Measurements from ENCODE around the gene DYSF.
"Not testable (repeated sequence)": the region's sequence is repeated elsewhere in the genome, so short reads cannot be mapped to it uniquely, and the experiment has no call there.

The DYSF gene

GRCh38 chr2:71481111-71481510, 27.8 kb downstream of the DYSF start:
- H3K9me3 ChIP-seq (ENCODE audit: low read depth, low read length) = no peaks in the 10 kb centered on the region
- H3K9ac ChIP-seq (ENCODE audit: insufficient read length) = no peak overlapping the region
- H3K36me3 ChIP-seq (ENCODE audit: insufficient read depth, low read length) = no peaks in the 10 kb centered on the region
- no peak for DNase-seq (ENCODE audit: low read depth, low spot score)
- no peak overlapping the region for H3K27ac ChIP-seq
- H3K4me3 ChIP-seq = no peak overlapping the region
- TF ChIP-seq FOXP2 (optimal IDR thresholded peaks at IDR 0.05; ENCODE audit: control extremely low read depth, extremely low read length, insufficient read depth) (no peak), POLR2AphosphoS5 (IDR thresholded peaks at IDR 0.05; ENCODE audit: borderline replicate concordance, low read depth, low read length) (no peak), EZH2 (IDR thresholded peaks at IDR 0.05) (no peak)

- no peak overlapping the region for H3K4me3 ChIP-seq
Observed at GRCh38 chr2:71482055-71482454, 28.7 kb downstream of the DYSF start.

GRCh38 chr2:71483246-71483645, 29.9 kb downstream of the DYSF start:
- no peak for DNase-seq (ENCODE audit: low read depth, low spot score)
- Histone ChIP-seq H3K9ac (ENCODE audit: insufficient read length) (no peak overlapping the region), H3K4me3 (no peak overlapping the region), H3K36me3 (ENCODE audit: insufficient read depth, low read length) (no peaks in the 10 kb centered on the region), H3K27ac (no peak overlapping the region), H3K9me3 (ENCODE audit: low read depth, low read length) (no peaks in the 10 kb centered on the region)
- no peak for TF ChIP-seq EZH2 (IDR thresholded peaks at IDR 0.05)
- TF ChIP-seq FOXP2 (optimal IDR thresholded peaks at IDR 0.05; ENCODE audit: control extremely low read depth, extremely low read length, insufficient read depth) = no peak
- TF ChIP-seq POLR2AphosphoS5 (IDR thresholded peaks at IDR 0.05; ENCODE audit: borderline replicate concordance, low read depth, low read length) = no peak

More at GRCh38 chr2:71482055-71482454, 28.7 kb downstream of the DYSF start:
- Histone ChIP-seq H3K27ac (no peak overlapping the region), H3K36me3 (ENCODE audit: insufficient read depth, low read length) (no peaks in the 10 kb centered on the region), H3K9me3 (ENCODE audit: low read depth, low read length) (no peaks in the 10 kb centered on the region), H3K9ac (ENCODE audit: insufficient read length) (no peak overlapping the region)
- no peak for TF ChIP-seq FOXP2 (optimal IDR thresholded peaks at IDR 0.05; ENCODE audit: control extremely low read depth, extremely low read length, insufficient read depth)
- no peak for TF ChIP-seq POLR2AphosphoS5 (IDR thresholded peaks at IDR 0.05; ENCODE audit: borderline replicate concordance, low read depth, low read length)
- TF ChIP-seq EZH2 (IDR thresholded peaks at IDR 0.05) = no peak
- DNase-seq (ENCODE audit: low read depth, low spot score) = no peak

GRCh38 chr2:71484354-71484753, 31.0 kb downstream of the DYSF start:
- no peak overlapping the region for H3K9ac ChIP-seq (ENCODE audit: insufficient read length)
- TF ChIP-seq POLR2AphosphoS5 (IDR thresholded peaks at IDR 0.05; ENCODE audit: borderline replicate concordance, low read depth, low read length) (no peak), EZH2 (IDR thresholded peaks at IDR 0.05) (no peak), FOXP2 (optimal IDR thresholded peaks at IDR 0.05; ENCODE audit: control extremely low read depth, extremely low read length, insufficient read depth) (no peak)
- no peaks in the 10 kb centered on the region for H3K36me3 ChIP-seq (ENCODE audit: insufficient read depth, low read length)
- H3K27ac ChIP-seq = no peak overlapping the region
- no peak overlapping the region for H3K4me3 ChIP-seq
- H3K9me3 ChIP-seq (ENCODE audit: low read depth, low read length) = no peaks in the 10 kb centered on the region
- no peak for DNase-seq (ENCODE audit: low read depth, low spot score)

GRCh38 chr2:71486881-71487640, 33.7 kb downstream of the DYSF start:
- TF ChIP-seq POLR2AphosphoS5 (IDR thresholded peaks at IDR 0.05; ENCODE audit: borderline replicate concordance, low read depth, low read length) (no peak), FOXP2 (optimal IDR thresholded peaks at IDR 0.05; ENCODE audit: control extremely low read depth, extremely low read length, insufficient read depth) (no peak), EZH2 (IDR thresholded peaks at IDR 0.05) (no peak)
- no peak overlapping the region for H3K27ac ChIP-seq
- no peaks in the 10 kb centered on the region for H3K9me3 ChIP-seq (ENCODE audit: low read depth, low read length)
- H3K9ac ChIP-seq (ENCODE audit: insufficient read length) = no peak overlapping the region
- no peak overlapping the region for H3K4me3 ChIP-seq
- no peak for DNase-seq (ENCODE audit: low read depth, low spot score)
- H3K36me3 ChIP-seq (ENCODE audit: insufficient read depth, low read length) = no peaks in the 10 kb centered on the region

GRCh38 chr2:71491551-71491950, 38.2 kb downstream of the DYSF start:
- not testable (repeated sequence) for H3K27ac ChIP-seq; DNase-seq (ENCODE audit: low read depth, low spot score)

GRCh38 chr2:71492112-71492511, 38.8 kb downstream of the DYSF start:
- no peaks in the 10 kb centered on the region for H3K9me3 ChIP-seq (ENCODE audit: low read depth, low read length)
- no peaks in the 10 kb centered on the region for H3K36me3 ChIP-seq (ENCODE audit: insufficient read depth, low read length)
- no peak for DNase-seq (ENCODE audit: low read depth, low spot score)
- H3K4me3 ChIP-seq = no peak overlapping the region
- H3K27ac ChIP-seq = no peak overlapping the region
- TF ChIP-seq EZH2 (IDR thresholded peaks at IDR 0.05) (no peak), POLR2AphosphoS5 (IDR thresholded peaks at IDR 0.05; ENCODE audit: borderline replicate concordance, low read depth, low read length) (no peak), FOXP2 (optimal IDR thresholded peaks at IDR 0.05; ENCODE audit: control extremely low read depth, extremely low read length, insufficient read depth) (no peak)
- no peak overlapping the region for H3K9ac ChIP-seq (ENCODE audit: insufficient read length)

More at GRCh38 chr2:71491551-71491950, 38.2 kb downstream of the DYSF start:
- not testable (repeated sequence) for H3K9ac ChIP-seq (ENCODE audit: insufficient read length); H3K4me3 ChIP-seq; H3K9me3 ChIP-seq (ENCODE audit: low read depth, low read length); H3K36me3 ChIP-seq (ENCODE audit: insufficient read depth, low read length)

GRCh38 chr2:71494091-71494490, 40.7 kb downstream of the DYSF start:
- no peak overlapping the region for H3K27ac ChIP-seq
- no peaks in the 10 kb centered on the region for H3K9me3 ChIP-seq (ENCODE audit: low read depth, low read length)
- H3K9ac ChIP-seq (ENCODE audit: insufficient read length) = no peak overlapping the region
- no peaks in the 10 kb centered on the region for H3K36me3 ChIP-seq (ENCODE audit: insufficient read depth, low read length)
- DNase-seq (ENCODE audit: low read depth, low spot score) = no peak
- H3K4me3 ChIP-seq = no peak overlapping the region
- TF ChIP-seq POLR2AphosphoS5 (IDR thresholded peaks at IDR 0.05; ENCODE audit: borderline replicate concordance, low read depth, low read length) (no peak), EZH2 (IDR thresholded peaks at IDR 0.05) (no peak), FOXP2 (optimal IDR thresholded peaks at IDR 0.05; ENCODE audit: control extremely low read depth, extremely low read length, insufficient read depth) (no peak)

All from SK-N-MC (cell line).